Neural progenitor cell (in vitro differentiated cells): Measurements from ENCODE around the gene NSMF.

Experiments
- CTCF ChIP-seq: fragments of 200-600 bp; sonication (generic); IDR thresholded peaks from 2 replicates; pipeline ENCODE4 v1.5.1; 2017; ENCODE audit warnings: antibody characterized with exemption, mild to moderate bottlenecking
- EZH2 ChIP-seq: fragments of 200-600 bp; sonication (generic); IDR thresholded peaks from 2 replicates; pipeline ENCODE4 v1.6.1; 2017; ENCODE audit warnings: antibody characterized with exemption, mild to moderate bottlenecking, moderate library complexity

- TF ChIP-seq CTCF (no peak), EZH2 (no peak)
Observed at GRCh38 chr9:137478962-137479861, 20.1 kb upstream of the NSMF start.
